HepG2 (cell line): ENCODE results near the gene ATE1. TPM values are rescaled to one million over a fixed set of nuclear protein-coding genes. Genes with fewer than 3 reads are reported as not detected.

Source experiments
- ATAC-seq: fragments of 200-7000 bp; cut with Tn5 transposase; 3 replicates; pipeline ENCODE4 v1.9.1; 2020; ENCODE audit warnings: mild to moderate bottlenecking, moderate library complexity
- BruUV-seq: library from RNA; stranded (reverse); fragments of 400-500 nt; replicated peaks from 2 replicates; lab custom pipeline; 2021; lab: Mats Ljungman, UMichigan
- CTCF ChIA-PET: fragments of 300-600 bp; formaldehyde crosslinking; extraction: SDS; loops from one replicate; lab custom pipeline; 2021; ENCODE audit warnings: low total read pairs, inconsistent platforms, low intra/inter-chr PET ratio; lab: Yijun Ruan, JAX
- POLR2A ChIA-PET: fragments of 350-600 bp; sonication (Branson Sonifier 250); formaldehyde crosslinking; loops from one replicate; lab custom pipeline; 2020; ENCODE audit warnings: antibody characterized with exemption, inconsistent platforms; lab: Yijun Ruan, JAX
- DNase-seq: peaks from one replicate; pipeline ENCODE4 v3.0.0-alpha.2; 2015; ENCODE audit warnings: low spot score
- FAIRE-seq: peaks from 3 replicates; lab custom pipeline; 2011; peaks lifted over from hg19 to GRCh38; lab: Jason Lieb, UNC
- H2AFZ ChIP-seq: one replicate; pipeline ENCODE4 v1.6.1; 2011; ENCODE audit warnings: low read length, inconsistent platforms
- H3K27ac ChIP-seq: fragments of 300-600 bp; 3 replicates; pipeline ENCODE4 v1.8.0; 2011; ENCODE audit warnings: mixed run types, mild to moderate bottlenecking, mixed read lengths, low read length, inconsistent platforms; ENCODE audit not compliant: insufficient read depth; ENCODE audit errors: extremely low read length
- H3K27me3 ChIP-seq, 2 experiments: fragments of 200-600 bp in 1 of 2; 2 replicates in 1 of 2; 3 replicates in 1 of 2; pipeline versions ENCODE4 v1.6.0 to v1.8.0; 2011; ENCODE audit warnings: low read length in 2 of 2, mild to moderate bottlenecking in 2 of 2, moderate library complexity in 2 of 2, inconsistent platforms in 1 of 2; ENCODE audit not compliant: insufficient read depth in 2 of 2, control insufficient read depth in 1 of 2
- H3K36me3 ChIP-seq, 2 experiments: fragments of 200-600 bp in 1 of 2; replicated peaks in 1 of 2; 2 replicates in 1 of 2; 3 replicates in 1 of 2; pipeline versions ENCODE4 v1.5.1 to v1.8.0; 2011; ENCODE audit warnings: low read length in 2 of 2, inconsistent platforms in 1 of 2; ENCODE audit not compliant: insufficient read depth in 2 of 2, control insufficient read depth in 1 of 2
- H3K4me1 ChIP-seq: 2 replicates; pipeline ENCODE4 v1.5.1; 2012; ENCODE audit warnings: low read length, inconsistent platforms; ENCODE audit not compliant: insufficient read depth
- H3K4me2 ChIP-seq: 2 replicates; pipeline ENCODE4 v1.6.0; 2011; ENCODE audit warnings: low read depth, low read length, inconsistent platforms
- H3K4me3 ChIP-seq, 3 experiments: fragments of 200-600 bp in 1 of 3; sonication (generic), shearing (Covaris generic) in 1 of 3; replicated peaks in 1 of 3; 2 replicates each; pipeline ENCODE4 v1.5.1; 2011 to 2016; ENCODE audit warnings: low read length in 3 of 3, inconsistent platforms in 2 of 3, low read depth in 2 of 3, mild to moderate bottlenecking in 2 of 3, control low read depth in 1 of 3, mixed read lengths in 1 of 3; ENCODE audit not compliant: insufficient read depth in 1 of 3
- H3K79me2 ChIP-seq: one replicate; pipeline ENCODE4 v1.6.1; 2011; ENCODE audit warnings: low read length, inconsistent platforms; ENCODE audit not compliant: insufficient read depth
- H3K9ac ChIP-seq: 2 replicates; pipeline ENCODE4 v1.6.0; 2011; ENCODE audit warnings: mild to moderate bottlenecking, low read depth, low read length, inconsistent platforms; ENCODE audit not compliant: insufficient read depth
- H3K9me3 ChIP-seq: 2 replicates; pipeline ENCODE4 v1.5.1; 2012; ENCODE audit warnings: mild to moderate bottlenecking, low read length
- H4K20me1 ChIP-seq: 2 replicates; pipeline ENCODE4 v1.6.0; 2011; ENCODE audit warnings: inconsistent platforms, mild to moderate bottlenecking, low read length, moderate library complexity; ENCODE audit not compliant: insufficient read depth
- XRCC5 ChIP-seq: fragments of 200-400 bp; formaldehyde crosslinking; optimal IDR thresholded peaks from 2 replicates; pipeline ENCODE3; 2017; ENCODE audit warnings: mild to moderate bottlenecking, low read length
- ZNF121 ChIP-seq: sonication (generic); formaldehyde crosslinking; IDR thresholded peaks from 2 replicates; pipeline ENCODE4 v1.5.0; 2020; ENCODE audit warnings: mild to moderate bottlenecking, missing genetic modification reagents
- WGBS: methylation state at CpG from one replicate; pipeline ENCODE4 v1.1.6; 2017; ENCODE audit warnings: low lambda C conversion rate; 5-methylcytosine and 5-hydroxymethylcytosine counted together
- in situ Hi-C: cut with HindIII; loops from 2 replicates; pipeline ENCODE4 v1.10.0; 2017; ENCODE audit warnings: low pct_unique_long_range_greater_than_20kb; ENCODE audit not compliant: extremely low pct_ligation_motif_present
- intact Hi-C: fragments of 100-400 bp; cut with micrococcal nuclease; formaldehyde crosslinking; loops from one replicate; pipeline ENCODE4 v1.10.0; 2022; ENCODE audit not compliant: unreplicated experiment
- polyA plus RNA-seq, 8 experiments: library from polyadenylated mRNA; depleted of rRNA in 3 of 8; stranded (reverse) in 7 of 8; unstranded in 1 of 8; fragments of >200 nt; fragmentation: Illumina TruSeq in 4 of 8; extraction: Trizol in 4 of 8; gene quantifications; 2 replicates each; pipeline versions ENCODE4 v1.2.1 to v1.2.3, GENCODE V29; 2011 to 2016; ENCODE audit warnings: low read depth in 4 of 8, missing spikeins in 1 of 8, mixed read lengths in 1 of 8; ENCODE audit not compliant: insufficient read depth in 1 of 8
- total RNA-seq, 5 experiments: library from RNA; depleted of rRNA; stranded (reverse); fragments of >200 nt; fragmentation: Illumina TruSeq; extraction: Trizol; gene quantifications; 2 replicates each; pipeline ENCODE4 v1.2.3, GENCODE V29; 2016; ENCODE audit warnings: low read depth in 1 of 5
- TF ChIP-seq, protein P1 (sequence below): sonication (generic); formaldehyde crosslinking; IDR thresholded peaks from 2 replicates; pipeline ENCODE4 v1.8.0; 2022; ENCODE audit warnings: low read depth, missing genetic modification reagents

The ATE1 gene
- total and polyA plus RNA-seq, 2 of the 13 experiments (the other 11 are each of a cell fraction or from before 2014, with no cell fraction given), result 17.5 to 42.2 TPM

DNA sequence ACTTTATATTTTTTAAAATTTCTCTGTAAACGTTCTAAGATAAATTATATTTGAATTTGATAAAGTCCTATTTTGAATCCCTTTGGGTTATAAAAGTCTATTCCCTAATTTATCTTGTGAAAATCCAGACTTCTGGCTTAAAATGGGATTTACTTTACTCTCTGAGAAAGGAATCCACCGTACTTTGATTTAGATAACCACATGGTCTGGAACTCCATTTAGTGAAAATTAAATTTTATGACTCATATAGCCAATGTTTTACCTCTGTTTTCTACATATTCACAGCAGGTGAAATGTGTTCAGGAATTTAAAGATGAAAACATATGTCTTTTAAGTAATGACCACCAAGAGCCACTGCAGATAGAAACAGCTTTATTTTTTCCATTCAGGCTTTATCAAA lies 187.8 kb downstream of the ATE1 start (continued):
- no peak for TF ChIP-seq XRCC5

DNA sequence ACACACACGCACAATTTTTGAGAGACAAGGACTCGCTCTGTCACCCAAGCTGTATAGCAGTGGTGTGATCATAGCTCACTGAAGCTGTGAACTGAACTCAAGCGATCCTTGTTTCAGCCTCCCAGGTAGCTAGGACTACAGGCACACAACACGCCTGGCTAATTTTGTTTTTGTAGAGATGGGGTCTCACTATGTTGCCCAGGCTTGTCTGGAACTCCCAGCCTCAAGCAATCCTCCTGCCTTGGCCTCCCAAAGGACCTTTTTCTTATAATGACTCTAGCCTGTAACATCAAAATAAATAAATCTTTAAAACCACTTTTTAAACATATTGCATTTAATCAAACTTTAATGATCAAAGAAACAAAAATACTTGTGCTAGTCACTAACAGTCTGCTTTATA lies 188.7 kb downstream of the ATE1 start:
- no TSS peak for BruUV-seq
- POLR2A ChIA-PET, result no interaction called here
- H3K79me2 ChIP-seq, result no peaks in the 10 kb centered on the region
- no peak for FAIRE-seq
- no peak overlapping the region for H3K27ac ChIP-seq
- H3K4me3 ChIP-seq, result no peak overlapping the region
- H2AFZ ChIP-seq, result no peak overlapping the region
- TF ChIP-seq, protein P1, sequence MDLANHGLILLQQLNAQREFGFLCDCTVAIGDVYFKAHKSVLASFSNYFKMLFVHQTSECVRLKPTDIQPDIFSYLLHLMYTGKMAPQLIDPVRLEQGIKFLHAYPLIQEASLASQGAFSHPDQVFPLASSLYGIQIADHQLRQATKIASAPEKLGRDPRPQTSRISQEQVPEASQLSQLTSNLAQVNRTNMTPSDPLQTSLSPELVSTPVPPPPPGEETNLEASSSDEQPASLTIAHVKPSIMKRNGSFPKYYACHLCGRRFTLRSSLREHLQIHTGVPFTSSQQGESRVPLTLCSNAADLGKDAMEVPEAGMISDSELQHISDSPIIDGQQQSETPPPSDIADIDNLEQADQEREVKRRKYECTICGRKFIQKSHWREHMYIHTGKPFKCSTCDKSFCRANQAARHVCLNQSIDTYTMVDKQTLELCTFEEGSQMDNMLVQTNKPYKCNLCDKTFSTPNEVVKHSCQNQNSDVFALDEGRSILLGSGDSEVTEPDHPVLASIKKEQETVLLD (CRISPR knock-in tag), result no peak
- peak; percentile 60 for TF ChIP-seq ZNF121
- TF ChIP-seq, all 625 proteins: peak for 1
- H4K20me1 ChIP-seq, result no peaks in the 10 kb centered on the region
- 95% methylated on average over 4 of the region's 4 CpGs for WGBS
- H3K9me3 ChIP-seq, result no peaks in the 10 kb centered on the region
- H3K9ac ChIP-seq, result no peak overlapping the region
- peaks cover 0 to 8% of the 10 kb centered on the region in 2 experiments; a peak in 1 of 5 replicates for H3K27me3 ChIP-seq
- in situ Hi-C loops (no loop called here), intact Hi-C loops (loop anchor here (10.0 kb wide), 1 partner anchor 146 kb away; no protein-coding TSS in a partner anchor)
- CTCF ChIA-PET, result no interaction called here
- no peak for ATAC-seq
- peaks cover 16% of the 10 kb centered on the region for H3K4me1 ChIP-seq
- H3K36me3 ChIP-seq, result peaks cover 5 to 20% of the 10 kb centered on the region in 2 experiments; a peak in 4 of 5 replicates
- DNase-seq, result no peak
- H3K4me2 ChIP-seq, result no peak overlapping the region
